H4 (cell line): ENCODE results near the gene FAS. TPM values are rescaled to one million over a fixed set of nuclear protein-coding genes. Genes with fewer than 3 reads are reported as not detected.

Source experiments
- DNase-seq: peaks from one replicate; pipeline ENCODE4 v3.0.0-alpha.2; 2015; ENCODE audit warnings: low spot score
- total RNA-seq: library from RNA; depleted of rRNA; stranded (reverse); fragments of >200 nt; shearing (Covaris generic); gene quantifications from 2 replicates; pipeline ENCODE4 v1.2.3, GENCODE V29; 2014; rRNA removed

FAS gene
- 30.3 and 30.6 TPM in 2 replicates for total RNA-seq

DNA sequence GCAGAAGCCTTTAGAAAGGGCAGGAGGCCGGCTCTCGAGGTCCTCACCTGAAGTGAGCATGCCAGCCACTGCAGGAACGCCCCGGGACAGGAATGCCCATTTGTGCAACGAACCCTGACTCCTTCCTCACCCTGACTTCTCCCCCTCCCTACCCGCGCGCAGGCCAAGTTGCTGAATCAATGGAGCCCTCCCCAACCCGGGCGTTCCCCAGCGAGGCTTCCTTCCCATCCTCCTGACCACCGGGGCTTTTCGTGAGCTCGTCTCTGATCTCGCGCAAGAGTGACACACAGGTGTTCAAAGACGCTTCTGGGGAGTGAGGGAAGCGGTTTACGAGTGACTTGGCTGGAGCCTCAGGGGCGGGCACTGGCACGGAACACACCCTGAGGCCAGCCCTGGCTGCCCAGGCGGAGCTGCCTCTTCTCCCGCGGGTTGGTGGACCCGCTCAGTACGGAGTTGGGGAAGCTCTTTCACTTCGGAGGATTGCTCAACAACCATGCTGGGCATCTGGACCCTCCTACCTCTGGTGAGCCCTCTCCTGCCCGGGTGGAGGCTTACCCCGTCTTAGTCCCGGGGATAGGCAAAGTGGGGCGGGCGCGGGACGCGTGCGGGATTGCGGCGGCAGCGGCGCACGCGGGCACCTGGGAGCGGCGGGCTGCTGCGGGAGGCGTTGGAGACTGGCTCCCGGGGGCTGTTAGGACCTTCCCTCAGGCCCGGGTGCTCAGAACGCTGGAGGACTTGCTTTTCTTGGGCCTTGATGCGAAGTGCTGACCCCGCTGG, at the start of gene FAS:
Gene FAS (plus strand): TSS at position 415 of the 777 bp plus-strand sequence. CDS start 79 bp downstream, at position 494.
- DNase-seq: peak; percentile 57

DNA sequence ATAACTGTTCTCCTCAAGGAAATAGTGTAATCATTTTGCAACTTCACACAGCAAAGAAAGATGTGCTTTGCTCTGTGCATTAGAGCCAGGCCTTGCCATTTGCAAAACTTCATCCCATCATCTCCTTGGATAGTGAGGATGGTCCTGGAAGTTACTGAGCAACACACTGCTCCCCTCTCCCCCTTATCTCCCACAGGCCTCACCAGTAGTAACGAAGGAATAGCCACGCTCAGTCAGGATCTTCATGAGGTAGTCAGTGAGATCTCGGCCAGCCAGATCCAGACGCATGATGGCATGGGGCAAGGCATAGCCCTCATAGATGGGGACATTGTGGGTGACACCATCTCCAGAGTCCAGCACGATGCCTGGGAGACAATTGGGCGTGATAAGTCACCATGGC, 49.6 kb upstream of the FAS start:
- no peak for DNase-seq

- DNase-seq: no peak
These were observed 46.8 kb upstream of the FAS start for GRCh38 chr10:88943778-88944177.

DNA sequence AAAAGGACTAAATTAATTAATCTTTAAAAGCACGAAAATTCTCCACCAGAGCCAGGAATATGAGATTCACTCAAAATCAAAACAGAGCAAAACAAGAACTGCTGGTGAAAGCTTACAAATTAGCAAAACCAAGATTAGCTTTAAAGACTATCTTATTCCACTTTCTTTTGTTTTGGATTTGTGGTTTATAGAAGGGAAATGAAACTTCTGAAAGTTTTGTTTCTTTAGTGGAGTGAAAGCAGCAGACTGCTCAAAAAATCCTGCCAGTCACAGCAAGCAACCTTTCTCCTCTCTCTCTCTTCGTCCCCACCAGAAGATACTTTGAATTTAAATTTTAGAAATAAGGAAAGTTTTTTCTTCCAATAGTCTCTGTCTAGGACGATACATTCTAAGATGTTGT, 45.8 kb upstream of the FAS start:
- DNase-seq: no peak

DNA sequence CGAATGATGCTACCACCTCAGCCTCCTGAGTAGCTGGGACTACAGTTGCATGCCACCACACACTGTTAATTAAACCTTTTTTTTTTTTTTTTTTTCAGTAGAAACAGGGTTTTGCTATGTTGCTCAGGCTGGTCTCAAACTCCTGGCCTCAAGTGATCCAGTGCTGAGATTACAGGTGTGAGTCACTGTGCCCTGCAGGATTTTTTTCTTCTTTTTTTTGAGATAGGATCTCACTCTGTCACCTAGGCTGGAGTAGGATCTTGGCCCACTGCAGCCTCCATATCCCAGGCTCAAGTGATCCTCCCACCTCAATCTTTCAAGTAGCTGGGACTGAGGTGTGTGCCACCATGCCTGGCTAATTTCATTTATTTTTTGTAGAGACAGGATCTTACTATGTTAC, 44.4 kb upstream of the FAS start:
- DNase-seq: no peak

GRCh38 chr10:88946965-88947590, 43.5 kb upstream of the FAS start:
- DNase-seq: no peak

DNA sequence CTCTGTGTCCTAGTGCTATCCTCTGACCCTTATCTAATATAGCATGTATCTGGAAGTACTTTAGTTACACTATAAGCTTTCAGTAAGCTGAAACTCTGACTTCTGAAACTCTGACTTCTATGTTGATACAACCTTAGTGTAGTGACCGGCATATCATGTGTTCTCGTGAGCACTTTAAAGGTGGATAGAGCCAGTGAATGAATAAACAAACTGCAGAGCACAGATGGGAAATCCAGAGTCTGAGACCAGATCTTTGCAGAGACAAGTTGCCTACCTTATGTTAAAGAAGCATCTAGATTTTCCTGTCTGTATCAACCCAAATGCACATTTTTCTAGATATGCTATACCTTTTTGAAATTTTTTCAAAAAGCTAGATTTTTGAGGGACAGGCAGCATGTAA, 41.5 kb upstream of the FAS start:
- DNase-seq: no peak

GRCh38 chr10:88949912-88950837, 40.4 kb upstream of the FAS start:
- no peak for DNase-seq

GRCh38 chr10:88952647-88953111, 37.9 kb upstream of the FAS start, which contains the start of gene ACTA2:
Gene ACTA2, minus strand, starts transcription at chr10:88952773. Its CDS starts 3,843 bp downstream, at chr10:88948930.
- no peak for DNase-seq

DNA sequence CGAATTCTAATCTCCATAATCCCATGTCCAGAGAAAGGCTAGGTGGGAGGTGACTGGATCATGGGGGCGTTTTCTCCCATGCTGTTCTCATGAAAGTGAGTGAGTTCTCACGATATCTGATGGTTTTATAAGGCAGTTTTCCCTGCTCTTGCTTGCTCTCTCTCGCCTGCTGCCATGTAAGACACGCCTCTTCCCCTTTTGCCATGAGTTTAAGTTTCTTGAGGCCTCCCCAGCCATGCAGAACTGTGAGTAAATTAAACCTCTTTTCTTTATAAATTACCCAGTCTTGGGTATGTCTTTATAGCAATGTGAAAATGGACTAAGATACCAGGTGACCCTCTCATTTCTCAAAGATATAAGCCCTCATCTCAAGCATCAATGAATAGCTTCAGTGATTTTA, 36.9 kb upstream of the FAS start:
- no peak for DNase-seq

DNA sequence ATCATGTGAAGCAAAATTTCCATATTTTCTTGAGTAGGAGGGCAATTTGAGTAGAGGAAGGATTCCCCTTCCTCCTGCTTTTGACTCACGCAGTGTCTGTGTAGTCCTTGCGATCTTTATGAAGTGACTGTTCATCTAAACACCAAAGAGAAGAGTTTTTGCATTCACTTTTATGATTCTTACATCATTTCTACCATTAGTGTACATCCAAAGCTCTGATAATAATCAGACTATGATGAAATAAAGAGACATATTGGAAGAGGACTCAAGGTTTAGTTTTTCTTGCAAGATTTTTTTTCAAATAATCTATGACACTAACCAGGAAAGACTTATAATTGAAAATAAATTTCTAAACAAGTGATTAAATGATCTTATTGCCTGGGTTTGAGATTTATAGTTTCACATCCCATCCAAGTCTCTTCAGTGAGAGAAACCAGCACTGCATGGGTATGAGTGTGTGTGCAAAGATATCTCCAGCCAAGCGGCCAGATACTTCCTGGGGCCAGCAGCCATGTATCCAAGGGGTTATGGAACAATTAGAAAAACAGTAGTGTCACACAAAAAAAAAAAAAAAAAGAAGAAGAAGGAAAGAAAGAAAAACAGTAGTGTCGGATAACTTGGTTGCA, 36.0 kb upstream of the FAS start:
- DNase-seq: no peak

DNA sequence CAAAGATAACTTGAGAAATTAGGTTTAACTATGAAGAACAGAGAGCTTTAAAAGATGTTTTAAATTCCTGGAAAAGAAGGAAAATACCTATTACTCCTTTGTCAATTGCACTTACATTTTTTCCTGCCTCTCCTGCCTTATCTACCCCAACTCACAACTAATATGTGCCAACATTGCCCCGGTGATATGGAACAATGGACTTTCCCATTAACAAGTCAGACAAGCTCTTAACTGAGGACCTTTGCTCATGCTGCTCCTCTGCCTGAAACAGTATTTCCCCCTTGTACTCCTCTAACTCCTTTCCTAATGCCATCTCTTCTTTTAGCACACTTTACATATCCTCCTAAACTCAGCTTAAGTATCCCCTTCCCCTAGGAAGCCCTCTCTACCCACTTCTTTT, 33.2 kb upstream of the FAS start:
- no peak for DNase-seq

- no peak for DNase-seq
These were observed 31.9 kb upstream of the FAS start for GRCh38 chr10:88958721-88959120.

- no peak for DNase-seq
These were observed 29.8 kb upstream of the FAS start for GRCh38 chr10:88960802-88961201.

GRCh38 chr10:88961266-88961665, 29.3 kb upstream of the FAS start:
- no peak for DNase-seq

- no peak for DNase-seq
These were observed 28.3 kb upstream of the FAS start for GRCh38 chr10:88962336-88962735.

DNA sequence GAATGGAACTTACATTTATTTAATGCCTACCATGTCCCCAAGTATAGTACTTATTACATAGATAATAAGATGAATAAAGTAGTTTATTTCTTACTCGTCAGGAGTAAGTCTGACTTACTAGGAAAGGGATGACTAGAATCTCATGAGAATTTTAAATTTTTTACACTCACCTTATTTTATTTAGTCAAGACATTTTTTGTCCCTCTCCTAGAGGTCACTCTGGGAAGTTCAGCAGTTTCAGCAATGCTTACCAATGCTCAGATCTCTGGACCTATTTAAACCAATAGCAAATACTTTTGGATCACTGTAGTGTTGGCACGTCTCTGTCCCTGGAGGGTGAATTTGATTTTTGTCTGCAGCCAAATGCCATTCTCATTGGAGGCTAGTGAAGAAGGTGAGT, 27.3 kb upstream of the FAS start:
- no peak for DNase-seq

- no peak for DNase-seq
These were observed 26.2 kb upstream of the FAS start for GRCh38 chr10:88964360-88964759.

GRCh38 chr10:88964869-88965415, 25.7 kb upstream of the FAS start:
- DNase-seq: no peak

DNA sequence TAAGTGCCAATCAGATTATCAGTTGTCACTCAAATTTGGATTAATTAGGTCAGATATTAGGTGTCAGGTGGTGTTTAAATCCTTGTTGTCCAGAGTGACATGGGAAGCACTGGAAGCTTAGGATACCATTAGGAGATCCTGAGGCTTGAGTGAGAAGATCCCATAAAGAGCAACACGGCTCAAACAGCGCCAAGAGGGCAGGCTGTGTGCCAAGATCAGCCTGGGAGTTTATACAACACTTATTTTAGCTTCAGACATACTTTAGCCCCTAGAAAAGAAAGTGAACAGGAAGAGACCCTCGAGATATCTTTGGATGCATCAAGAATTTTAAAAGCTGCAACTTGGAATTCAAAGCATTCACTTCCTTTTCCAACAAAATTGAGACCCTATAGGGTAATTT, 23.8 kb upstream of the FAS start:
- DNase-seq: no peak

DNA sequence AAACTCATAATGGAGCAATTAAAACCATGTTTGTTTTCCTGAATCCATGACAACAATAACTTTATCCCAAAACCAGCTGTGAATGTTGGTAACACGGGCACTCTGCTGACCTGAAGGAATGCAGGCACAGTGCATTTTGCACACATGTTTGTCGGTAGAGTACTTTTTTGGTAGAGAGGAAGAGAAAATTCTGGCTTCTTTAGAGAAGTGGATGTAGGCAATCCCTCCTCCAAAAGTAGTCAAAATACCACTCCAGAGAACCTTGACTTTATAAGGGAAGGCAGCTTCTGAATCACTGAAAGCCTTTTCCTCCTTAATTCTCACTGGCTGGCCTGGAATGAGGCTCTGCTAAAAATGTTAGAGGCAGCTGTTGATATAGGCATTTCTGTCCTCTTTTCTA, 22.2 kb upstream of the FAS start:
- no peak for DNase-seq
